GM18870 (cell line): Measurements from ENCODE around the gene HERPUD1.
A peak's percentile ranks its signal among the peaks of the same experiment; 100 is the strongest.
"Not testable (repeated sequence)": the region's sequence is repeated elsewhere in the genome, so short reads cannot be mapped to it uniquely, and the experiment has no call there.

Source experiments
- ATAC-seq: cut with Tn5 transposase; IDR thresholded peaks from one replicate; pipeline ENCODE4 v1.9.1; 2021; ENCODE audit warnings: moderate library complexity; ENCODE audit not compliant: unreplicated experiment

The HERPUD1 gene

DNA sequence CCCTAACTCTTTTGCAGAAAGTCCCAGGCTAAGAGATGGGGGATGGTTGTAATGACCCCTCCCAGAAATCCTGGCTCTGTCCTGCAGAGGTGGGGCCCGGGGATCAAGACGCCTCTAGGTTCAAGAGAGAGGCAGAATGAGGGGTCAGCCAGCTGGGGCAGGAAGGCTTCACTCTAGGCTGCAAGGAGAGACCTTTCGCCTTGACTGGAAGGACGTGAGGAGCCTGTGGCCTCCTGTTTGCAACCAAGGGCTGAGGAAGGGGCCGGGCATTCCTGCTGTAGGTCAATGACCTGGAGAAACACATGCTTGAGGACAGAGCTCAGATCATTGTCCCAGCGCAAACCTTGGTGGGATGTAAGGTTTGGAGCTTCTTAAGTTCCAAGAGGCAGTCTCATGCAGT is 21.1 kb downstream of the HERPUD1 start:
- no peak for ATAC-seq

DNA sequence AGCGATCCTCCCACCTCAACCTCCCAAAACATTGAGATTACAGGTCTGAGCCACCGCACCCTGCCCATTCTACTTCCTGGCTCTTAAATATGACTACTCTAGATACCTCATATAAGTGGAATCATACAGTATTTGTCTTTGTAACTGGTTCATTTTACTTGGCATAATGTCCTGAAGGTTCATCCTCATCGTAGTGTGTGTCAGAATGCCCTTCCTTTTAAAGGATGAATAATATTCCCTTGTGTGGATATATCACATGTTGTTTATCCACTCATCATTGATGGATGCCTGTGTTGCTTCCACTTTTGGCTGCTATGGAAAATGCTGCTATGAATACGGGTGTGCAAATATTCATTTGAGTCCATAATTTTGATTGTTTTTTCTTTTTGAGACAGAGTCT is 24.1 kb downstream of the HERPUD1 start:
- ATAC-seq, result no peak

DNA sequence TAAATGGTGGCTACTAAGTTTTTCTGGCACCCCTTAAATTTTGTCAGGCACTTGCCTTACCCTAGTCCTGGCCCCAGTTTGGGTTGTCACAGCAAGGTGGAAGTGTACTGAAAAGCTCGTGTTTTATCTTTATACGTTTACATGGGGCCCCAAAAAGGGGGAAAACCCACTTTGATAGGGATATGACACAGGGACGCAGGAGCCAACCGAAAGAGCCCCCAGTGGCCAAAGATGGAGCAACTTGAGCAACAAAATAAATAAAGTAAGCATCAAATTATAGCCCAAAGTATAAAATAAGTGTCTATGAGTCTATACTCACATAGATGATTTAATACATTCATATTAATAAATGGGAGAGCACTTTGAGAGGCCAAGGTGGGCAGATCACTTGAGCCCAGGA is 24.8 kb downstream of the HERPUD1 start:
- no peak for ATAC-seq

DNA sequence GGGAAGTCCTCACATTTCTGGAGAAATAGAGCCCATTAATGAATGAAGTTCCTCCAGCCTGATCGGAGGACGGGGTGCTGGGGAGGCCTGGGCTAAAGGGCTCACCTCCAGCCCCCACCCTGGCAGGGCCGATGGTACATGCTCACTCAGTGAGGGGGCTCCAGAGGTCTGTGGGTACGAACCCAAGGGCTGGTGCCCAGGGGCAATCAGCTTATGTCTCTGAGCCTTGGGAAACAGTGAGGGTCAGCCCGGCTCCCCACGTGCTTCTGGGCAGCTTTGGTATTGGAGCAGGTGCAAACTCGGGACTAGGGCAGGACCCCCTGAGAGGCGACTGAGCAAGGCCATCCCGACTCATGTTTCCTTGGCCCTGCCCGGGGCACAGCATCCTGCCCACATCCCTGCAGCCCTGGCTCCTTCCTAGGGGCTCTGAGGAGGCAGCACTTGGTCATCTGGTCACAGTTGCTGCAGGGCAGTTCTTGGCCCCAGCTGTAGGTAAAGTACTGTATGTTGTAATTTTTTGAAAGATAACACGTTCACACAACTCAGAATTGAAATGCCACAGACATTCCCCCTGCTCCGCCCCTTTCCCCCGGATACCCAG is 28.8 kb downstream of the HERPUD1 start:
- no peak for ATAC-seq

DNA sequence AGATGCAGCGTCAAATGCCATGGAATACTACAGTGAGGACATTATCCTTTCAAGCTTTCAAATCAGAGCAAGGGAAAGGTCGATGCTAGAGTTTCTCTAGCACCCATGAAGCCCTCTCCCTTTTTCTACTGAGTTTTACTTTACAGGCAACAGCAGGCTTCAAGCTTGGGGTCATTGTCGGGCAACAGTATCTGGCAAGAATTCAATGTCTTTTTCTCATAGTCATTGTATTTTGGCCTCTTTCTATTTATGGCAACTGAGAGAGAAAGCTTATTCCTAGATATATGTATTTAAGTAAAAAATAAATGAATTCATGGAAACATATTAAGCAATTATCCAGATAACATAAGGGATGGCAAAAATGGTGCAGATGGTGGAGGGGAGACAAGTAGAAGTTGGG is 29.4 kb downstream of the HERPUD1 start:
- no peak for ATAC-seq

DNA sequence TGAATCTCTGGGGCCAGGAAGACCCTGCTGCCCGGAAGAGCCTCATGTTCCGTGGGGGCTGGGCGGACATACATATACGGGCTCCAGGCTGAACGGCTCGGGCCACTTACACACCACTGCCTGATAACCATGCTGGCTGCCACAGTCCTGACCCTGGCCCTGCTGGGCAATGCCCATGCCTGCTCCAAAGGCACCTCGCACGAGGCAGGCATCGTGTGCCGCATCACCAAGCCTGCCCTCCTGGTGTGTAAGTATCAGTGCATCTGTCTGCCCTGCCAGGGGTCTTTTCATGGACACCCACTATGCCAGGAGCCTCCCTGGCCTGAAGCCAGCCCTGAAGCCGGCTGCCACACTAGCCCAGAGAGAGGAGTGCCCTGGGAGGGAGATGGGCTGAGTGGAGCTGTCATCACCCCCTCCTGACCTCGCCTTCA is 29.9 kb downstream of the HERPUD1 start, which contains the start of gene CETP:
TSS of gene CETP (plus strand) at position 100 of the 431 bp plus-strand sequence. CDS start at position 130, 30 bp downstream.
- no peak for ATAC-seq

DNA sequence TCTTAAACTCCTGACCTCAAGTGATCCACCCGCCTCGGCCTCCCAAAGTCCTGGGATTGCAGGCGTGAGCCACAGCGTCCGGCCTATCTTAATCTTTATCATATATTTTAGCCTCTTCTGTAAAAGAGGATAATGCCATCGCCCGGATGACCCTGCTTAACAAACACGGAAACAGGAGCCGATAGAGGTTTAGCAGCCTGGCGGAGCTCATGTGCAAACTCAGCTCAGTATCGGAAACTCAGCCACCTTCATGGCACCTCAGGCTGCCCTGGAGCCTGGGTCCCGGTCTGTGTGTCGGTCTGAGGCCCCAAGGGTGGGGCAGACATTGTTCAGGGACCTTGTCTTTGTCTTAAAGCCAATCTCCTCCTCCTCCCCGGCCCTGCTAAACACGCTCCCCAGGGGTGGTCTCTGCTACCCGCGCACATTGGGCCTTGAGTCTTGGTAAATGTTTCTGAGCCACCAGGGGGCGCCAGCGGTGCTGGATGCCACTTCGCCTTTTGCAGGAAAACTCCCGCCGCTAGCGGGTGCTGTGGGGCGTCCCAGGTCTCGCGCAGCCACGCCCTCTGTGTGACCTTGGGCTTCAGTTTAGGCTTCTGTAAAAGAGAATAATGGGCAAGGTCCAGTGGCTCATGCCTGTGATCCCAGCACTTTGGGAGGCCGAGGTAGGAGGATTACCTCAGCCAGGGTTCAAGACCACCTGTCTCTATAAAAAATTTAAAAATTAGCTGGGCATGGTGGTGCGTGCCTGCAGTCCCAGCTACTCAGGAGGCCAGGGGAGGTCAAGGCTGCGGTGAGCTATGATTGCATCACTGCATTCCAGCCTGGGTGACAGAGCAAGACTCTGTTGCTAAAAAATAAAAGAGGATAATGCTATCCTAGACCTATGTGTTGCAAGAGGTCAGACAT is 32.6 kb downstream of the HERPUD1 start:
- no peak for ATAC-seq

DNA sequence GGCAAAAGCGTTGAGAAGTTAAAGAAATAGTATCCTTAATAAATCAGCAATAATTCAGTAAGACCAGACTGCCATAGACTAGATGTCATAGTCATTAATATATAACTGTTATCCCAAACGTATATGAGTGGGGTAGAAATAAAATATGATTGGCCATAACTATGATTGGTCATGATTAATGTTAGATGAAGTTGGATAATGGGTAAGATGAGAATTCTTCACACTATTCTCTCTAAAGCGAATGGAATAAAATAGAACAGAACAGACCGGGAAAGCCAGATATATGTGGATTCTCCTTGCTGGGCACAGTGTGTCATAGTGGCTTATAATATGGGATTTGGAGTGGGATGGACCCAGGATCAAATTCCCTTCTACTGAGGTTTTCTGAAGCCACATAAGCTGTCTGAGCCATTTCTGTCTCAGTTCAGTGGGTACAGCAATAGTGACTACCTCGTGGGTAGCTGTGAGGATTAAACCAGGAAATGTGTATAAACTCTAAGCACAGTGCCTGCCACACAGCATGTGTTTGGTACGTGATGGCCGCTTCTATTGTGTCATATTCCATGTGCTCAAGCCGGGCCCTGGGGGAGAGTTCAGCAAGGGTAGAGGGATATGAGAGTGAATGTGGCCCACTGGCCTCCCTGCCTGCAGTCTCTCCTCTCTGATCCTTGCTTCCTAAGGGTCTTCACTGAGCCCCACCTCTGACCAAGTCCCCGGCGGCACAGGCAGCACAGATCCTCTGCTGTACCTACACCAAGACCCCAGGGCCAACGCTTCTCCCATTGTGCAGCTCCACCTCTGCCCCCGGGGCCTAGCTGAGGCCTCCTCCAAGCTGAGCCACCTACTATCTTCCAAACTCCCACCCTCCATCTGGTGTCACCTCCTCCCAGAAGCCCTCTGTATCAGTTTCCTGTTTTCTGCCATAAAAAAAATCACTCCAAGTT is 33.5 kb downstream of the HERPUD1 start:
- no peak for ATAC-seq

DNA sequence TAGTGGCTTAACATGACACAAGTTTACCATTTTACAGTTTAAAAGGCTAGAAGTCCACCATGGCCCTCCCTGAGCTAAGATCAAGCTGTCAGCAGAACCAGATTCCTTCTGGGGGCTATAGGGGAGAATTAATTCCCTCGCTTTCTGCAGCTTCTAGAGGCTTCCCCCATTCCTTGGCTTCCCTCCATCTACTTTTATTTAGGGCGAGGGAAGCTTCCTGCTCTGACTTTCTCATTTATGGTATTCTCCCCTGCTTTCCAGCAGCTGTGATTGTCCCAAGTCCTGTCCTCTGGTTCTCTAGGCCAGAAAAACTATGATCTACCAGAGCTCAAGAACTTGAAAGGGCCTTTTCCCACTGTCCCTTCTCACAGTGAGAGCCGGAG is 34.1 kb downstream of the HERPUD1 start:
- no peak for ATAC-seq

DNA sequence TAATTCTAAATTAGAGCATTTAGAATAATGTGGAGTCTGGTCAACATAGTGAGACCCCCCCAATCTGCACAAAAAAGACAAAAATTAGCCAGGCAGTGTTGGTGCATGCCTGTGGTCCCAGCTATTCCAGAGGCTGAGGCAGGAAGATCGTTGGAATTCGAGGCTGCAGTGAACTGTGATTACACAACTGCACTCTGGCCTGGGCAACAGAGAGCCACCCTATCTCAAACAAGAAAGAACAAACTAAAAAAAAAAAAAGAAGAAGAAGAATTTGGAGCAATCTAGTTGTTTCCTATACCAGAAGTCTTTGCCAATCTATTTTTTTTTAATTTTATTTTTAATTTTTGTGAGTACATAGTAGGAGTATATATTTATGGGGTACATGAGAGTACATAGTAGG is 35.8 kb downstream of the HERPUD1 start:
- no peak for ATAC-seq

DNA sequence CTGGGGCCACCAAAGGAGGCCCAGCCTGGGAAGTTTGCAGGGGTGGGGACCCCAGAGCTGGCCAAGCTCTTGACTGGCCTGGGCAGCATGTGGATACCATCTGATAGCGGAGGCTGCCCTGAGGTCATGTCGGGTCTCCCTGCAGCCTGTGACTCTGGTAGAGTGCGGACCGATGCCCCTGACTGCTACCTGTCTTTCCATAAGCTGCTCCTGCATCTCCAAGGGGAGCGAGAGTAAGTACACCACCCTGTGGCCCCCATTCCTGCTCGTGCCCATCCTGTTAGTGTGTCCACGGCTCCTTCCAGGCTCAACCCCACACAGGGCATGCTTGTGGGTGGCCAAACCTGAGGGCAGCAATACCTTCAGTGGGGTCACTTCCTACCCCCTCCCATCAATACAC is 37.8 kb downstream of the HERPUD1 start:
- ATAC-seq, result no peak

DNA sequence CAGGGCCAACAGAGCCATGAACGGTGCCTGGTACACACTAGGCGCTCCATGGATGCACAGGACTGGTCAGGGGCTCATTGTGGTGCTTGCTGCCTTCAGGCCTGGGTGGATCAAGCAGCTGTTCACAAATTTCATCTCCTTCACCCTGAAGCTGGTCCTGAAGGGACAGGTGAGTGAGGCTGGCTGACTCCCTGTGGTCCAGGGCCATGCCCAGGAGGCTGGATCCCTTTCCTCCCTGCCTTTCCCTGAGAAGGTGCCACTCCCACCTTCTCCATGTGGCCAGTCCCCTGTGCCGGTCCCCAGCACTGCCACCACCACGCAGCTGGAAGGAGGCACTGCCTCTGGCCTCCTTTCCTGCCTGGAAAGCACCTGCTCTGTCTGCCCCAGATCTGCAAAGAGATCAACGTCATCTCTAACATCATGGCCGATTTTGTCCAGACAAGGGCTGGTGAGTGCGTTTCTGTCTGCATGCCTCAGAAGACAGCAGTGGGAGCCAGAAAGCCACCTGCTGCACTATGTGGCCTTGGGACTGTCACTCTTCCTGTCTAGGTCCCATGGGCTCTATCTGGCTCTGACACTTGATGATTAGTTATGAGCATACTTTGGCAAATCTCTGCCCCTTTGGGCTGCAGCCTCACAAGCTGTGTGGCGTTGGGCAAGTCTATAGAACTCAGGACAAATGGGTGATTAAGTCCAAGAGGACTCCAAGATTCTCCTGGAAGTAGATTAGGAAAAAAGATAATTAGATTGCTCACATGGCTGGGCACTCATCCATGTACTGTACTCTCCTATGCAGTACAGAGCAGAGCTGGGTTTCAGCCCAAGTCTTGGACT is 39.2 kb downstream of the HERPUD1 start:
- peak; percentile 71 for ATAC-seq

DNA sequence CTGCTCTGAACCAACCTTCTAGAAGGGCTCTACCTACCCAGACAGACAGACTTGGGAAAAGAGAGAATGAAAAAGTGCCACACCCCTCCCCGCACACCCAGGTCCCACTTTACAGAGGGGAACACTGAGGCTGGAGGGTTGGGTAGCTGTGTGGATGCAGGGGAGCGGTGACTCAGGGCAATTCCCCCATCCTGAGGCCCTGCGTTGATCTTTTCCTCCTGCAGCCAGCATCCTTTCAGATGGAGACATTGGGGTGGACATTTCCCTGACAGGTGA is 39.8 kb downstream of the HERPUD1 start:
- no peak for ATAC-seq

DNA sequence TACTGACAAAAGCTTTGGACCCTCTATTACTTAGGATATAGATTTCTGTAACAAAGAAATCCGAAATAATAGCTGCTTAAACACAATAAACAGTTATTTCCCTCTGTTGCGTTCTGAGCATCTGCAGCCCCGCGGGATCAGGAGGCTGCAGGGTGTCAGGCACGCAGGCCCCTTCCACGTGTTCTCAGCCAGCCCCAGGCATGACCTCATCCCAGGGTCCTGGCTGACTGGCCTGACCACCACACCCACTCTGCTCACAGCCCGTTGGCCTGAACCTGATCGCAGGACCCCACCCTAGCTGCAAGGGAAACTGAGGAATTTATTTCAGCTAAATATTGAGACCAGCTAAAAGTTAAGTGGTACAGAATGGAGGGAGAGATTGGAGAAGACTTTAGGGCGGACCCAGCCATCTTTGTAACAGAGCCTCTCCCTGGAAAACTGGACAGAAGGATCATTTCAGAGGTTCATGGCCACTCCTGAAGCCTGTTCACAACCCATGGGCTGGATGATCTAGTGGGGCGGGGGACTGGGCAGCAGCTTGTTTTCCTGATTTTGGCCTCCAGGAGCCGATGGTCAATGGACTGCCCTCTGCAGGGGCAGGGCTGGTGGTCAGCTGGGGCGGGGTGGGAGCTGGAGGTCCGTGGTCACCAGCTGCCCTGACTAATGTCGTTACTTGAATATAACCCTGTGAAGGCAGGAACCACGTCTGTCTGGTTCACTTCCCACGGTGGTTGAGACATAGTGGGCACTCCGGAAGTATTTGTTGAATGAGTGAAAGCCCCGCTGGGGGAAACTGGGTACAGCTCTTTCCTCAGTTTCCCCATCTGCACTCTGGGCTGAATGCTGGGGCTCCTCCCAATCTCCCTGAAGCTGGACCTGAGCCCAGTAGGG is 40.7 kb downstream of the HERPUD1 start:
- ATAC-seq, result no peak

DNA sequence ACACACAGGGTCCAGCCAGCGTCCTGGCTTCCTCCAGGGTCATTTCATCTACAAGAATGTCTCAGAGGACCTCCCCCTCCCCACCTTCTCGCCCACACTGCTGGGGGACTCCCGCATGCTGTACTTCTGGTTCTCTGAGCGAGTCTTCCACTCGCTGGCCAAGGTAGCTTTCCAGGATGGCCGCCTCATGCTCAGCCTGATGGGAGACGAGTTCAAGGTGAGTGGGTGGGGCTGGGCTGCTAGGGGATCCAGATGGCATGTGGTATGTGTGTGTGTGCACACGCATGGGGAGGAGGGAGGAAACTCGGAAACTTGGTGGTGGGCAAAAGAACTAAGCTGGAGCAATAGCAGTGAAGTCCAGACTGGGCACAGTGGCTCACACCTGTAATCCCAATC is 41.4 kb downstream of the HERPUD1 start:
- ATAC-seq, result no peak

DNA sequence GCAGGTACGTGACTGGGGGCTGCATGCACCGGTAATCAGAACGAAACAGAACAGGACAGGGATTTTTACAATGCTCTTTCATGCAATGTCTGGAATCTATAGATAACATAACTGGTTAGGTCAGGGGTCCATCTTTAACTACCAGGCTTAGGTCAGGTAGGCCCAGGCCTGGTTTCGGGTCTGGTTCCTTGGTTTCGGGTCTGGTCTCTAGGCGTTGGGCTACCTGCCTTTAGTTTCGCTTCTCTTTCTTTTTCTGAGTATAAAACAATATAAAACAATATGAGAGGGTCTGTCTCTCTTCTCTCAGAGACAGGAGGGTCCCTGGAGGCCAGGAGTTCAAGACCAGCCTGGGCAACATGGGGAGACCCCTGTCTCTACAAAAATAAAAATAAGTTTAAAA is 42.0 kb downstream of the HERPUD1 start:
- not testable (repeated sequence) for ATAC-seq

DNA sequence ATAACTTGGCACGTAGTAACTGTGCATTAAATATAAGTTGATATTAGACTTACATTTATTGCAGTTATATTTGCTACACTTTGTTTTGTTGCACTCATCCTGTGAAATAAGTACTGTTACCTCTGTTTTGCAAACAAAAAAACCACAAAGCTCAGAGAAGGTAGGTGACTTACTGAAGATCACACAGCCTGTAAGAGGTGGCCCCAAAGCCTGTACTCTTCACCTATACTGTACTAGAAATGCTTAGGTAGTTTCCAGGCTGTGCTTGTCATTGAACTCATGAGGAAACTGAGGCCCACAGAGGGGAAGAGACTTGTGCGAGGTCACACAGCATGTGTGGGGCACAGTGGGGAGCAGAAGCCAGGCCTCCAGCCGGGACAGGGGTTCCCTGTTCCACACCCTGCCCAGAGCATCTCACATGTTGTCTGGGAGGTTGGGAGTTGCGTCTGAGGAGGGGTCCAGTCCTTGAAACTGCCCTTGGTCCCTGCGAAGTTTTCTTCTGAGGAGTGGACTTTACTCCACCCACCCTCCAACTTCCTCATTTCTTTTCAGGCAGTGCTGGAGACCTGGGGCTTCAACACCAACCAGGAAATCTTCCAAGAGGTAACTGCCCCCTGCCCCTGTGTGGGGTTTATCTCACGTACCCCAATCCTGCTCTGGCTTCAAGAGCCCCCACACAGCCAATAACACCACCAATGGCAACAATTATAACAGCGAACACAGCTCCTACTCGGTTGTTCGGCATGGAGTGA is 42.8 kb downstream of the HERPUD1 start:
- ATAC-seq, result no peak

DNA sequence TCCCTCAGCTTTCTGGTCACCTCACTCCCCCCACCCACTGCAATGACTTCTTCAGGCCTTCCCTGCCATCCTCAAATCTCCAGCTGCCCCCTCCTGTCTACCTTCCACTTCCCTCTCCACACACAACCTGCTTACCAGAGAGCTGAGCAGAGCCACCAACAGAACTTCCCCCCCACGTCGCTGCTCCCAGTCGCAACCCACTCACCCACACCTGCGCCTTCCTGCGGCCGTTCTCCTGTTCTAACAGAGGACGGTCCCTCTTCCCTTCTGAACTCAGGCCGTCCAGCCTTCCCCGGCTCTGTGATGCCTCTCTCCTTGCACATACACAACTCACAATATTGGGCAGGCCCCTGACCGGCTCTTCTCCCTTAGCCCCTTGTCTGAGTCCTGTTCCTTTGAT is 43.8 kb downstream of the HERPUD1 start:
- ATAC-seq, result no peak

DNA sequence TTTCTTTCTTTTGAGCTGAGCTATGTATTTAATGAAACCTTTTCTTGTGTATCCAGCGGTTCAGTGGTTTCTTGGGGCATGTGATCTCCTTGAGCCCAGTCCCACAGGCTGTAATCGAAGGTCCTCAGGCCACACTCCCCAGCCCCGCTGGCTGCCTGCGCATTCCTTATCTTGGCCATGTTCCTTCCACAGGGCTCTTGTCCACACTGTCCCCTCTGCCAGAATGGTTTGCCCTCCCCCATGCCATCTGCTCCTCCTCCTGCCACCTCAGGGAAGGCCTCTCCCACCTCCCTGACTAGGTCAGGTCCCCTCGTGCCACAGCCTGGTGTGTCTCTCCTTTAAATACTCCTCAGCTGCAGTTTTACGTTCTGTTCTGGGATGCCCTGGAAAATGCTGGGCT is 45.3 kb downstream of the HERPUD1 start:
- ATAC-seq, result no peak
